ENCODE results near the gene SLC6A9.

The SLC6A9 gene

GRCh38 chr1:43981636-43982035 is 49.6 kb downstream of the SLC6A9 start:
- DNase-seq: no peak

- DNase-seq: no peak
Observed at GRCh38 chr1:43981135-43981491, 50.1 kb downstream of the SLC6A9 start.

- DNase-seq: no peak
Observed at GRCh38 chr1:43980255-43981134, 50.8 kb downstream of the SLC6A9 start.

- DNase-seq: peak; percentile 79
Observed at GRCh38 chr1:43979528-43980254, 51.6 kb downstream of the SLC6A9 start.

GRCh38 chr1:43979261-43979527 is 52.1 kb downstream of the SLC6A9 start:
- DNase-seq: no peak

GRCh38 chr1:43978551-43979260 is 52.6 kb downstream of the SLC6A9 start, which contains the start of gene B4GALT2:
TSS of gene B4GALT2 (plus strand) at chr1:43979210. CDS start at chr1:43981161, 1,951 bp downstream.
- DNase-seq: peak; percentile 77

- DNase-seq: no peak
Observed at GRCh38 chr1:43978264-43978550, 53.1 kb downstream of the SLC6A9 start.

- no peak for DNase-seq
Observed at GRCh38 chr1:43977376-43978263, 53.6 kb downstream of the SLC6A9 start.

- DNase-seq: no peak
Observed at GRCh38 chr1:43976890-43977289, 54.4 kb downstream of the SLC6A9 start.

GRCh38 chr1:43976045-43976444 is 55.2 kb downstream of the SLC6A9 start:
- no peak for DNase-seq

- DNase-seq: peak; percentile 71
Observed at GRCh38 chr1:43975249-43975961, 55.9 kb downstream of the SLC6A9 start.

- DNase-seq: peak; percentile 98
Observed at GRCh38 chr1:43974443-43975248, 56.6 kb downstream of the SLC6A9 start, which contains the start of gene ATP6V0B. TSS of gene ATP6V0B (plus strand) at chr1:43974960. CDS start at chr1:43975041, 81 bp downstream.

- no peak for DNase-seq
Observed at GRCh38 chr1:43973981-43974442, 57.2 kb downstream of the SLC6A9 start.

GRCh38 chr1:43971336-43971980 is 59.8 kb downstream of the SLC6A9 start:
- DNase-seq: no peak

GRCh38 chr1:43970911-43971310 is 60.4 kb downstream of the SLC6A9 start:
- no peak for DNase-seq

- no peak for DNase-seq
Observed at GRCh38 chr1:43970502-43970901, 60.8 kb downstream of the SLC6A9 start.

GRCh38 chr1:43969746-43970466 is 61.4 kb downstream of the SLC6A9 start, which contains the start of gene DPH2:
TSS of gene DPH2 (plus strand) at chr1:43970010. CDS start at chr1:43970176, 166 bp downstream.
- DNase-seq: peak; percentile 95

- DNase-seq: no peak
Observed at GRCh38 chr1:43969416-43969745, 61.9 kb downstream of the SLC6A9 start.

GRCh38 chr1:43968348-43968948 is 62.8 kb downstream of the SLC6A9 start:
- no peak for DNase-seq

All from activated CD8-positive, alpha-beta memory T cell treated with anti-CD3 and anti-CD28 coated beads for 24 hours (primary cell).